Activated naive CD4-positive, alpha-beta T cell treated with anti-CD3 and anti-CD28 coated beads, Interleukin-2, amount 50 U/mL, for 72 hours (primary cell): ENCODE results near the gene NFU1. TPM values are rescaled to one million over a fixed set of nuclear protein-coding genes. Genes with fewer than 3 reads are reported as not detected.

Source experiments
- ATAC-seq, 2 donors: fragments of 150-1000 bp; cut with Tn5 transposase; 2 replicates each; pipeline ENCODE4 v1.10.0; 2021; ENCODE audit warnings: mild to moderate bottlenecking in 2 of 2, moderate library complexity in 2 of 2
- DNase-seq, 2 donors: peaks; one replicate each; pipeline ENCODE4 v3.0.0; 2021 to 2022; ENCODE audit warnings: low spot score in 2 of 2
- H3K27ac Mint-ChIP-seq, 2 donors: one replicate each; pipeline ENCODE4 v1.8.0; 2022; ENCODE audit warnings: mild to moderate bottlenecking in 2 of 2, mixed read lengths in 2 of 2
- H3K36me3 Mint-ChIP-seq, 2 donors: one replicate each; pipeline ENCODE4 v1.8.0; 2022; ENCODE audit warnings: mixed read lengths in 2 of 2
- H3K9me3 Mint-ChIP-seq, 2 donors: one replicate each; pipeline ENCODE4 v1.8.0; 2022; ENCODE audit warnings: mixed read lengths in 2 of 2
- total RNA-seq, 2 donors: library from RNA; stranded (reverse); gene quantifications; one replicate each; pipeline ENCODE4 v1.2.3, GENCODE V29; 2022

The NFU1 gene
- total RNA-seq, result 10 to 100 TPM; 32.2 to 34.3 TPM

DNA sequence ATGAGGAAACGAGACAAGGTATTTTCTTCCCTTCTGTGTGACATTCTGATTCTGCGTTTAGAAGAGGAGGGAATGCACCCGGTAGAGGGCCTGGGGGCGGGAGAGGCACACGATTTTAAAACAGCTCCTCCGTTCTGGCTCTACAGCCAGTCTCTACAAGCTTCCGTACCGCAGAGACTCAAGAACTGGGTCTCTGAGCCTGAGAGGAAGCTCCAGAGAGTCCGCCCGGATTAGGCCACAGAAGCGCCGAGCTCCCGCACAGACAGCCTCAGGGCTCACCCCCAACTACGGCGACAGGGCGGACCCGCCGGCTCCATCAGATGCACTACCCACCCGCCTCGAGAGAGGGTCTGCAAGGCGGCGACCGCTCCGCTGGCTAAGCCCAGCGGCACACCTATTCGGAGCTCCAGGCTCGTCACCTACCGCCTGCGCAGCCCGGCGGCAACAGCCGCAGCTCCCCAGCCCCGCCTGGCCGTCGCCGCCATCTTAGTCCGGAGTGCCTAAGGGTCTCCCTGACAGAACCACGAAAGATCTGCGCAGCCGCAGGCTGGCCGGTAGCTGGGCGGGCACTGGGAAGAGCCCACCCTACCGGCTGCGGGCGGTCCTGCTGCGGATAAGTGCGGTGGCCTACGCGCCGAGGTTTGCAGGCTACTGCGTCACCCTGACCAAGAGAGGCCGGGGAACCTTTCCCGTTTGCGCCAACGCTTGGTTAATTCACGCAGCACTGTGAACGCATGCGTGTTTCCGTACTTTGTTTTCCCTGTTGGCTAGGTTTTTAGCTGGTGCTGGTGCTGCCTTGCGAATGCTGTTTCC, at the start of gene NFU1:
Gene NFU1 (minus strand): TSS at position 498 of the 813 bp plus-strand sequence. CDS start 13 bp downstream, at position 485.
- Mint-ChIP-seq H3K27ac (peak within 1 kb of the TSS; percentile 96 to 98), H3K36me3 (peaks cover 12 to 21% of the 10 kb centered on the region in 2 donors), H3K9me3 (peaks cover 10% of the 10 kb centered on the region in 2 donors)
- ATAC-seq (peak; percentile 94 to 97), DNase-seq (peak; percentile 86 to 95)

DNA sequence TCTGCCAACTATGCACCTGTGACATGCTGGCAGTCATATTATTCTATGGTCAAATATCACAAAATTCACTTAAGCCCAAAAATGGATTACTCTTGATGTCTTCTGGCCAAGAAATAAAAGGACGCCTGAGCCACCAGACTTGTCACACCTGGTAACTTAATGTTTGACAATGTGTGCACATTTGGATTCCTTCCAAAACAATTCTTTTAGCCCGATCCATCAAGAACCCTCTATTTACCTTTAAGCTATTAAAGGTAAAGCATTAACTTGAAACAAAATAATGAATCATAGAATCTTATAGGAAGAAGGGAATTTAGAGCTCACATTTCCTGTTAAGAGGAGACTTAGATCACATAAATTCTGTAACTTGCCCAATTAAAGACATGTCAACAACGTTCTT, 46.5 kb upstream of the NFU1 start:
- Mint-ChIP-seq H3K36me3 (peaks cover 3 to 4% of the 10 kb centered on the region in 2 donors), H3K27ac (no peak overlapping the region), H3K9me3 (no peaks in the 10 kb centered on the region)
- ATAC-seq, result no peak
- no peak for DNase-seq

DNA sequence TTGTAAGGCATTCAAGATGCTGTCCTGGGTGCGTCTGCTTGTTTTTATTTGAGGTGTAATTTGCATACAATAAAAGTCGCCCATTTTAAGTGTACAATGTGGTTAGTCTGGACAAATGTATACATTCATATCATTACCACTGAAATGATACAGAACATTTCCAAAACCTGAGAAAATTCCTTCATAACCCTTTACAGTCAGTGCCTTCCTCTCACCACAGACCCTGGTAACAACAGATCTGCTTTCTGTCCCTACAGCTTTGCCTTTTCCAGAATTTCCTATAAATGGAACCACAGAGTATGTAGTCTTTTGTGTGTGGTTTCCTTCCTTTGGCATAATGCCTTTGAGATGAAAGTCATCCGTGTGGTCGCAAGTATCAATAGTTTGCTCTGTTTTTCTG, 45.8 kb upstream of the NFU1 start:
- ATAC-seq (peak; percentile 43 to 69), DNase-seq (no peak)
- peaks cover 0 to 5% of the 10 kb centered on the region in 2 donors for H3K36me3 Mint-ChIP-seq
- H3K27ac Mint-ChIP-seq, result no peak overlapping the region
- no peaks in the 10 kb centered on the region for H3K9me3 Mint-ChIP-seq

DNA sequence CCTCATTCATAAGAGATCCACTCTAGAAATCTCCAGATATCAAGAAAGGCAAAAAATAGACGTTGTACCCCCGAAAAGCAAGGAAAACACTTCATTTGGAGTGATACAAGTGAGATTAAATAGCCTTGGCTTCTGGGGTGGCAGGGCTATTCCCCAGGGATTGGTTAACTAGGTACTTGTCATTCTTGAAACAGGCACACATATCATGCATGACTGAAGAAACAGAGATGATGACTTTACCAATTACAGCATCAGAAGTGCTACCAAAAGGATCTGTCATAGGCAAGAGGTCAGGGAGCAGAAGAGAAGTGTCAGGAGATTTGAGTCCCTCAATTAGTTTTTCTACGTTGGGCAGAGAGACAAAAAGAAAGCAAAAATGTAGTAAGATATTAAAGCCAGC, 45.2 kb upstream of the NFU1 start:
- Mint-ChIP-seq H3K9me3 (no peaks in the 10 kb centered on the region), H3K27ac (no peak overlapping the region), H3K36me3 (peaks cover 0 to 5% of the 10 kb centered on the region in 2 donors)
- ATAC-seq (no peak), DNase-seq (no peak)

DNA sequence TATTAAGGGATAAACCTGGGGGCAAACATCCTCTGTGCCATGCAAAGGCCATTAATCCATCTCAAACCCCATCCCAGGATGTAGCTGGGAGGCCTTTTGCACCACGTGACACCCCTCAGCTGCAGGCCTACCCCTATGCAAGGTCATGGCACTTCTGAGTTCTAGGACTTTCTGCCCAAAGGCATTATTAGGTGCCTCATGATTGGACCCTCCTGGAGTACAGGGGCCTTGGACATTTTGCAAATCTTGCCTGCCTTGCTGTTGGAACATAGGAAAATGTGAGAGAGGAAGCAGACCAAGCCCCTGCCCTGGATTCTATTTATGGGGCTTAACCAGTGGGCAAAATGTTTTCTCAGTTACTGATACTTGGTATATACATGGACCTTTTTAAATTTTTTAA, 44.2 kb upstream of the NFU1 start:
- Mint-ChIP-seq H3K9me3 (no peaks in the 10 kb centered on the region), H3K27ac (no peak overlapping the region), H3K36me3 (peaks cover 0 to 5% of the 10 kb centered on the region in 2 donors)
- ATAC-seq, result no peak
- DNase-seq, result no peak

DNA sequence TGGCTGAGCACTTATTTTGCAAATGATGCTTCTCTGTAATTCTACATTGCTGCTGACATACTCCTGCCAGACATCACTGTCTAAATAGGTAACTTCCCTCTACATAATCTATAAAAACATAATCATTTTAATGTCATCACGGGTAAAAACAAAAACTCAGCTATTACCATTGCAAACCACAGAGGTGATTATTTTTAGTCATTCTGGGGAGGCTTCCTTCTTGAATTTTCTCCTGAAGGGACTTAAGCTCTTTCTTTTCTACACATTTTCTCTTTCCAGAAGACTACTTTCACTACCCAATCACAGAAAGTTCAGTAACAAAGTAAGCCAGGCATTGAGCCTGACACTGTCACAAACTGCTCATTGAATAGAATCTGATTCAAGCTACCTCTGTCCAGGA, 40.4 kb upstream of the NFU1 start:
- peaks cover 5 to 8% of the 10 kb centered on the region in 2 donors for H3K36me3 Mint-ChIP-seq
- DNase-seq, result no peak
- no peak overlapping the region for H3K27ac Mint-ChIP-seq
- H3K9me3 Mint-ChIP-seq, result no peaks in the 10 kb centered on the region
- peak; percentile 37 to 72 for ATAC-seq

DNA sequence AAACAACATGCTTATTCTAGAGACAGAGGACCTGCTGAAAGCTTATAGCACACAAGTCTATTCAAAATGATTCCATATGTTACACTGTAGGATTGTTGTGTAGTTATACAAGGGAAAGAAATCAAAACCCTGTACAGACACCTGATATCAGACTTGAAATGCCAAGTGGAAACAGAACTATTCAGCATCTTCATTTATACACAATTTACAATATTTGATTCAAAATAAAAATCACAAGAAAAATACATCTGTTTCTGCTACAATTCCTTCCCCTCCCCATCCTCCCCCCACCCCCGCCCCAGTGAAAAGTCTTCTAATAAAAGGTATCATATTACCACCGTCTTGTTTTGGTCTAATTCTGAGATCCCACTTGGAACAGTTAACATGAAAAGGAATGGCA, 37.5 kb upstream of the NFU1 start:
- no peaks in the 10 kb centered on the region for H3K9me3 Mint-ChIP-seq
- DNase-seq (no peak), ATAC-seq (no peak)
- no peak overlapping the region for H3K27ac Mint-ChIP-seq
- H3K36me3 Mint-ChIP-seq, result peaks cover 5 to 8% of the 10 kb centered on the region in 2 donors

DNA sequence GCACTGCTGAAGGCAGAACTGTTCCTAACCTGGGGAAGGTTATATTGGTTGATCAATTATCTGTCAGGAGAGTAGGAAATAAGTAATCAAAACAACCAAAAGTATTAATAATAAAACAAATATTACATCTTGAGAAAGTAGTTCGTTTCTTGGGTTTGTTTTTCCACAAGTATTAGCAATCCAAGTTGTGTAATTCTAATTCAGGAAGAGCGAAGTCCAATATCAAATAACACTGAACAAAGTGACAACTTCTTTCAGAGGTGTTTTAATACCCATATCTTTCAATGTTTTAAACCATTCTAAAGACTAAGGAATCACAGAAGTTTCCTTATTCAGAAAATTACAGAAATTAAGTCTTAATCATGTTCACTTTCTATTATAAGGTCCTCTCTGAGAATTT, 34.6 kb upstream of the NFU1 start:
- DNase-seq, result no peak
- Mint-ChIP-seq H3K9me3 (no peaks in the 10 kb centered on the region), H3K27ac (no peak overlapping the region), H3K36me3 (peaks cover 3 to 14% of the 10 kb centered on the region in 2 donors)
- no peak for ATAC-seq

DNA sequence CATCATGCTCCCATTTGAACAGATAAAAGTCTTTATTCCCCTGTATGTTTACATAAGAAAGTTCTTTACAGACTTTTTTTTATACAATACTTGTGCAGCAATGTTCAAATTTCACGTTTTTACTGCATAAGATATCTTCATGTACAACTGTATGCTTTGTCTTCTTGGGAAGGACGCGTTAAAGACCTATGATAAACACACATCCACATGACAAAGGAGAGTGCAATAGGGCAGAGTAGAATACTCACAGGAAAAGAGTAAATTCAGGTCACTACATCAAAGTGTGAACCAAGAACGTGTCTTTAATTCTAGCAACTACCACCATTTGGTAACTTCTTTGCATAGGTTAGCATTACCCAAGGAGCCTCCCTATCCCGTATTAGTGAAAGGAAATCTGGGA, 33.7 kb upstream of the NFU1 start:
- H3K9me3 Mint-ChIP-seq, result no peaks in the 10 kb centered on the region
- DNase-seq (no peak), ATAC-seq (no peak)
- H3K27ac Mint-ChIP-seq, result no peak overlapping the region
- H3K36me3 Mint-ChIP-seq, result peaks cover 11 to 22% of the 10 kb centered on the region in 2 donors

DNA sequence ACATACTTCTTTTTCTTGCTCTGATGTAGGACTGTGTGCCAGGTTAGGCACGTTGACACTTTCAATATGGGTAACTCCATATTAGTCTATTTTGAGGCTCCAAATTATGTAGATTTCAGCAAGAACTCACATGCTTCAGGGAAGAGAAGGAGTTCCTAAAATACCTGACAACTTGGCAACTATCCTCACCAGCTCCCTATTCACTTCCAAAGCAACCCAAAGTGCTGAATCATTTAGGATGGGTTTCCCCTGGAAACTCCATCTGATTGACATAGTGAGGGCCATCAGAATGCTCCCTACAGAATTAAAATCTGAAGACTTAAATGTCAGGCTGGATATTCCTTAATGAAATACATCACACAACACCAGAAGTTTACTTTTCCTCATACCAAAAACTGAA, 32.5 kb upstream of the NFU1 start:
- no peaks in the 10 kb centered on the region for H3K9me3 Mint-ChIP-seq
- peaks cover 20 to 23% of the 10 kb centered on the region in 2 donors for H3K36me3 Mint-ChIP-seq
- peak overlapping the region in 1 of 2 donors; percentile 42 for H3K27ac Mint-ChIP-seq
- no peak for ATAC-seq
- DNase-seq, result no peak

DNA sequence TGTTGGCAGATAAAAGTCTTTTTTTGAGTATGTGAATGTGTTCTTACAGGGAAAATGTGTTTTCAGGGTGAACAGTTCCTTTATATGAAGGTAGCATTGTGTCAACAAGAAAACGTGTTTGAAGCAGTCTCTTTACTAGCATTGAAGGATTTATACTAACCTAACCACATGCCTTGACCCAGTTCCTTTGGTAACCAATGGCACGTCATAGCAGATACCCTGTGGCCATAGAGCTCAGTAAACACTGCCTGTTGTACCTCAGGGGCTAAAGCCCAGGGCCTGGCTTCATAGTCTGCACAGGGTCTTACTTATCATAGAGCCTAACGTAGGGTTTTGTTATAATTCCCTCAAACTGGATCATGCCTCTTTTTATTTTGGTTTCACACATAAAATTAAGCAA, 32.1 kb upstream of the NFU1 start:
- ATAC-seq, result no peak
- H3K36me3 Mint-ChIP-seq, result peaks cover 22 to 28% of the 10 kb centered on the region in 2 donors

DNA sequence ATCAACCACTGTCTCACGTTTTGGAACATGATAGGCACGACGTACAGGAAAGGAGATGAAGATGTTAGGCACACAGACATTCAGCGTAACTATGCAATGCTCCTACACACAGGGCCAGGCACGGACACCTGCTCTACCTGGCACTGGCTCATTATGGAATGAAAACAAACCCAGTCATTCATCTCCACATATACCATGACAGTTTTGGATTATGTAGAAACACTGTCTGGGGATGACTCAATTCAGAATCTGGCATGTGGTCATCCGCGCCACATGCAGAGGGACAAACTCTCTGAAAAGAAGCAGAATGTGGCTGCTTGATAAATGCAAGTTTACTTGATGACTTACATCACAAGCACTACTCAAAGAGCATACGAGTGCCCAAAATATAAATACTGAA, 29.5 kb upstream of the NFU1 start:
- ATAC-seq, result peak; percentile 76 to 82

More for the DNA sequence above, 32.1 kb upstream of the NFU1 start:
- Mint-ChIP-seq H3K9me3 (no peaks in the 10 kb centered on the region), H3K27ac (peak overlapping the region in 1 of 2 donors; percentile 60)
- no peak for DNase-seq

DNA sequence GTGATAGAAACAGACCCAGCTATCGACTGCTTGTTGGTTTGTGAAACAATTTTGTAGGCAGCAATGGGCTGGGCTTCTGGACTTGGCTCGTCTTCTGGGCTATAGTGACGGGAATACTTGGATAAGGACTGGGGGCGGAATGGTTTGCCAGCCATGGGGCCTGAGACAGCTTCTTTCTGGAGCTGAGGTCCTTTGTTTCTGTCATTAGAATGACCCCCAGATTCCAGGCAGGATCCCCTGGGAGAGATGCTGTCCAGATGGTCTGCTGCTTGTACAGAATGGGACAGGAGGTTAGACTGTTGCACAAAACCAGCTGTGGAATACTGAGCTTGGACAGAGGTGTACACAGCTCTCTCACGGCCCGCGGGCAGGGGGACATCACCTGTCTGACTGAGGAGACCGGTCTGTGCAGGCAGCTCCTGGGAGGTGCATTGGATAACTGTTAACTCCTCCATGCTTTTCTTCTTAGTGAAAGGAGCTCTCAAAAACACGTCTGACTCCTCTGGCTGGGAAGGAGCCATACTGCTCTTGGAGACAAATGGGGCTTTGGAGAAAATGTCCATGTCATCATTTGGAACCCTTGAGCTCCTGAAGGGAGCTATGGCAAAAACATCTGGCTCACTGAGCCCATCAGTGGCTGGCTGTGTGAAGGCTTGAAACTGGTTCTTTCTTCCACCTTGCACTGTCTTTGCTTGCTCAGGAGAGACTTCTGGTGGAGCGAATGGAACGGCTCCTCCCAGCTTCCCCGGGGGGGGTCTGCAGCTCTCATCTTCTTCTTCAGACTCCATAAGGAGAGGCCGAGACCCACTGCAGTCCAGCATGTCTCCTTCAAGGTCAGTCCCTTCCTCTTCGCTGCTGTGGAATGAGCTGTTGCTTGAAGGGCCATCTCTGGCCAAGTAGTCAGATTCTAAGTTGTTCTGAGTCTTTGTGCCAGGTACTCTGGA, 28.6 kb upstream of the NFU1 start:
- peak overlapping the region; percentile 50 to 86 for H3K27ac Mint-ChIP-seq
- peaks cover 22 to 42% of the 10 kb centered on the region in 2 donors for H3K36me3 Mint-ChIP-seq
- ATAC-seq (no peak), DNase-seq (no peak)
- H3K9me3 Mint-ChIP-seq, result no peaks in the 10 kb centered on the region

More for the DNA sequence above, 29.5 kb upstream of the NFU1 start:
- no peak for DNase-seq
- H3K36me3 Mint-ChIP-seq, result peaks cover 22 to 42% of the 10 kb centered on the region in 2 donors
- peak overlapping the region in 1 of 2 donors; percentile 50 for H3K27ac Mint-ChIP-seq
- no peaks in the 10 kb centered on the region for H3K9me3 Mint-ChIP-seq

DNA sequence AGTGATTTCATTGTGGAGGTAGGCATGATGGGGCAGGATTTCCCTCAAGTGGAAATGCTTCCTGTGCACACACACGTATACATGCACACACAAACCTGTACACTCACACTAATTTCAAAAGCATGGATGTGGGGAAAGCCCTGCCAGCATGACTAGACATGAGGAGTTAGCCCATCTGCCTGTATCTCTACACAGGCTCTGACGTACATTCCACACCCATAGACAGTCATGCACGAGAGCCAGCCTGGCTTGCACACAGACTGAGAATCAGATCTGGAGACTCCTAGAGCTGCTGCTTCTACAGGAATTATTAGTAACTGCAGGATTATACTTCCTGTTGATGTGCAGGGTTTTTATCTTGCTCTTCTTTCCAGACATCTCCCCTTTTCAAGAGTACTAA, 27.3 kb upstream of the NFU1 start:
- peaks cover 22 to 42% of the 10 kb centered on the region in 2 donors for H3K36me3 Mint-ChIP-seq
- H3K27ac Mint-ChIP-seq, result peak overlapping the region in 1 of 2 donors; percentile 2
- no peaks in the 10 kb centered on the region for H3K9me3 Mint-ChIP-seq
- no peak for DNase-seq
- ATAC-seq, result peak; percentile 26 to 55

DNA sequence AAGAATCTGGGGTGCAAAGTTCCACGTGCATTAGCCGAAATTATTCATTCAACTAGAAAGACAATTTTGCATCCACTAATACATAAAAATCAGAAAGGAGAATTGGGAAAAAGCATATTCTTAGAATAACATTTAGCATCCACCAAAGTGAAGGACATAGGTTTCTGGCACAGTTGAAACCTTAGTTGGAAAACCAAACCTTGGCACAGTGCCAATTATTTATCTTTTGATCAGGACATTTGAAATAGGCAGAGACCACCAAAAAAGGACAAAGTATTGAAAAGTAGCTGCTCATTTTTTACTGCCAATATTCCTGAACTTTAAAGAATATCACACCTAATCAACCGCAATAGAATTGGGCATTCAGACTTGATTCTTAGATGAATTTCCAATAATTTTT, 25.5 kb upstream of the NFU1 start:
- Mint-ChIP-seq H3K27ac (peak overlapping the region in 1 of 2 donors; percentile 44), H3K36me3 (peaks cover 22 to 36% of the 10 kb centered on the region in 2 donors), H3K9me3 (no peaks in the 10 kb centered on the region)
- DNase-seq (no peak), ATAC-seq (no peak)

DNA sequence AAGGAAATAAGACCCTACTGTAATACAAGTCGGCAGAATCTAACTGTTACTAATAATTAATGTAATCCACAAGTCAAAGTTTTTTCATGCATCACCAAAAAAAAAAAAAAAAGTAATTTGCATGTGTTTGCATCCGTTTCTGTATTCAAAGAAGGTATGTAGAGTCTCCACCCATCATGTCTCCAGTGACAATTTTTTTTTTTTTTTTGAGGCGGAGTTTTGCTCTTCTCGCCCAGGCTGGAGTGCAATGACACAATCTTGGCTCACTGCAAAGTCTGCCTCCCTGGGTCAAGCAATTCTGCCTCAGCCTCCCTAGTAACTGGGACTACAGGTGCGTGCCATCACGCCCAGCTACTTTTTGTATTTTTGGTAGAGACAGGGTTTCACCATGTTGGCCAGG, 24.2 kb upstream of the NFU1 start:
- ATAC-seq (no peak), DNase-seq (no peak)
- peaks cover 15 to 33% of the 10 kb centered on the region in 2 donors for H3K36me3 Mint-ChIP-seq
- H3K9me3 Mint-ChIP-seq, result no peaks in the 10 kb centered on the region
- no peak overlapping the region for H3K27ac Mint-ChIP-seq

DNA sequence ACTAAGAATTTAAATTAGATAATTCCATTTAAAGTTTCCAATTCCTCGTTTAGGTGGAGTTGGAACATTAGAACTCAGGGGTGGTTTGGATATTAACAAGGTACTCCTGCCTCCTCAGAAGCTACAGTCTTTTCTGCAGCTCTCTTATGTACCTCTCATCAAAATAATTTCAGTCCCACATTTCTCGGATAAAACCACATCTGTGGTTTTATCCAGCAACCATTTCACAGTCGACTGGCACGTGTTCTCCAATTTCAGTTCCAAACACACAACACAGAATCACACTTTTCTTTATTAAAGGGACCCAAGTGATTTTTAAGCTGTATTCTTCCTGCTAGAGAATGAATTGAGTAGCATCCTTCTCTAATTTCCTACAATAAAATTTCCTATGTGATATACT, 22.7 kb upstream of the NFU1 start:
- ATAC-seq, result no peak
- no peak for DNase-seq
- Mint-ChIP-seq H3K27ac (no peak overlapping the region), H3K9me3 (no peaks in the 10 kb centered on the region), H3K36me3 (peaks cover 4 to 20% of the 10 kb centered on the region in 2 donors)
